Peyer's patch (tissue), 4 donors: ENCODE measurements around the gene DNM3. TPM values are rescaled to one million over a fixed set of nuclear protein-coding genes. Genes with fewer than 3 reads are reported as not detected.

Source experiments
- DNase-seq, 3 donors: peaks; one replicate each; pipeline ENCODE4 v3.0.0-alpha.2; 2017 to 2019
- H3K27ac ChIP-seq, 4 donors: fragments of 200-600 bp; sonication (generic); one replicate each; pipeline ENCODE4 v1.5.1; 2016 to 2019
- H3K27me3 ChIP-seq, 2 donors: fragments of 200-600 bp; sonication (generic); one replicate each; pipeline ENCODE4 v1.5.1; 2019
- H3K36me3 ChIP-seq, 3 donors: fragments of 200-600 bp; sonication (generic); one replicate each; pipeline ENCODE4 v1.5.1; 2016 to 2019
- H3K4me1 ChIP-seq, 4 donors: fragments of 200-600 bp; sonication (generic); one replicate each; pipeline ENCODE4 v1.5.1; 2016 to 2019
- H3K4me3 ChIP-seq, 4 donors: fragments of 200-600 bp; sonication (generic); 1 replicate in 3 of 4; 2 replicates in 1 of 4; pipeline ENCODE4 v1.5.1; 2016 to 2019; ENCODE audit warnings: mild to moderate bottlenecking in 1 of 4
- H3K9me3 ChIP-seq, 4 donors: fragments of 200-600 bp; sonication (generic); one replicate each; pipeline ENCODE4 v1.5.1; 2016 to 2019; ENCODE audit warnings: mild to moderate bottlenecking in 1 of 4
- CTCF ChIP-seq, 6 experiments: fragments of 450-650 bp in 4 of 6; fragments of 200-600 bp in 2 of 6; sonication (generic) in 1 of 6; IDR thresholded peaks; one replicate each; pipeline ENCODE4 v1.5.1; 2017 to 2019; ENCODE audit warnings: antibody characterized with exemption in 6 of 6, mild to moderate bottlenecking in 3 of 6, moderate library complexity in 1 of 6
- POLR2A ChIP-seq, 2 donors: fragments of 450-650 bp; IDR thresholded peaks; one replicate each; pipeline ENCODE4 v1.5.1; 2017; ENCODE audit warnings: antibody characterized with exemption in 2 of 2, mild to moderate bottlenecking in 2 of 2, moderate library complexity in 2 of 2
- total RNA-seq, 4 donors: library from RNA; depleted of rRNA; stranded (reverse); fragments of >200 nt; gene quantifications; one replicate each; pipeline ENCODE4 v1.1.0, GENCODE V29; 2016

The DNM3 gene
- total RNA-seq, 4 donors from 2014 or later = 1.4 to 11.6 (median 2.0) TPM

GRCh38 chr1:172452536-172453152 lies 611.3 kb downstream of the DNM3 start:
- DNase-seq = no peak
- no peaks in the 10 kb centered on the region for H3K9me3 ChIP-seq
- no peak overlapping the region for H3K27ac ChIP-seq
- H3K4me3 ChIP-seq = no peak overlapping the region
- H3K4me1 ChIP-seq = peaks cover 0 to 26% (median 2%) of the 10 kb centered on the region in 4 donors
- no peaks in the 10 kb centered on the region for H3K36me3 ChIP-seq
- H3K27me3 ChIP-seq = no peaks in the 10 kb centered on the region
- TF ChIP-seq POLR2A (IDR thresholded peaks at IDR 0.05) (no peak), CTCF (IDR thresholded peaks at IDR 0.05) (no peak)

GRCh38 chr1:172453153-172453545 lies 611.9 kb downstream of the DNM3 start:
- DNase-seq = no peak
- peaks cover 0 to 26% (median 2%) of the 10 kb centered on the region in 4 donors for H3K4me1 ChIP-seq
- H3K36me3 ChIP-seq = no peaks in the 10 kb centered on the region
- no peak for TF ChIP-seq CTCF (IDR thresholded peaks at IDR 0.05)
- no peak for TF ChIP-seq POLR2A (IDR thresholded peaks at IDR 0.05)
- no peak overlapping the region for H3K27ac ChIP-seq
- H3K4me3 ChIP-seq = no peak overlapping the region
- no peaks in the 10 kb centered on the region for H3K27me3 ChIP-seq
- no peaks in the 10 kb centered on the region for H3K9me3 ChIP-seq

- Histone ChIP-seq H3K9me3 (no peaks in the 10 kb centered on the region), H3K4me1 (peaks cover 0 to 24% (median 2%) of the 10 kb centered on the region in 4 donors), H3K4me3 (no peak overlapping the region), H3K27ac (no peak overlapping the region), H3K27me3 (no peaks in the 10 kb centered on the region), H3K36me3 (no peaks in the 10 kb centered on the region)
- DNase-seq = no peak
- TF ChIP-seq CTCF (IDR thresholded peaks at IDR 0.05) = no peak
- TF ChIP-seq POLR2A (IDR thresholded peaks at IDR 0.05) = no peak
Measured at GRCh38 chr1:172453607-172454006, 612.3 kb downstream of the DNM3 start.

GRCh38 chr1:172455451-172455850 lies 614.2 kb downstream of the DNM3 start:
- H3K9me3 ChIP-seq = no peaks in the 10 kb centered on the region
- no peak overlapping the region for H3K27ac ChIP-seq
- TF ChIP-seq CTCF (IDR thresholded peaks at IDR 0.05) (no peak), POLR2A (IDR thresholded peaks at IDR 0.05) (no peak)
- H3K27me3 ChIP-seq = no peaks in the 10 kb centered on the region
- peaks cover 0 to 10% (median 0%) of the 10 kb centered on the region in 4 donors for H3K4me1 ChIP-seq
- no peaks in the 10 kb centered on the region for H3K36me3 ChIP-seq
- DNase-seq = no peak
- H3K4me3 ChIP-seq = no peak overlapping the region

DNA sequence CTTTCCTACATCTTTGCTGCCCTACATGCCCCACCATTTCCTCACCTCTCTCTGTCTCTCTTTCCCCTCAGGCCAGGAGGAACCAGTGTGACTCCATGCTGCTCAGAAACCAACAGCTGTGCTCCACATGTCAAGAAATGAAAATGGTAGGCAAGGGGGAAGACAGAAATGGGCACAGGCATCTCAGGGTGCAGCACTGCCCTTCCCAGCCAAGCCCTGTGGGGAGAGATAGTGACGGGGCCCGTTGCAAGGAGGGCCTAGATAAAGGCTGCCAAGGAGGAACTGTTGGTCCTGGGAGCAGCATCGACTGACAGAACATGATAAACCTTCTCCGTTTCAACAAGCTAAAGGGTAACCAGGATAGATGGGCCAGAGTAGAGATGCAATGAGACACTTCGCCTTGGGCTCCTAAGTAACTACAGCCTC lies 615.1 kb downstream of the DNM3 start:
- H3K9me3 ChIP-seq = no peaks in the 10 kb centered on the region
- H3K4me1 ChIP-seq = peaks cover 0 to 1% (median 0%) of the 10 kb centered on the region in 4 donors
- H3K27ac ChIP-seq = no peak overlapping the region
- TF ChIP-seq POLR2A (IDR thresholded peaks at IDR 0.05) (no peak), CTCF (IDR thresholded peaks at IDR 0.05) (no peak)
- DNase-seq = no peak
- no peaks in the 10 kb centered on the region for H3K36me3 ChIP-seq
- no peak overlapping the region for H3K4me3 ChIP-seq
- H3K27me3 ChIP-seq = no peaks in the 10 kb centered on the region
